ENCODE results near the gene BCHE.

Gene BCHE

DNA sequence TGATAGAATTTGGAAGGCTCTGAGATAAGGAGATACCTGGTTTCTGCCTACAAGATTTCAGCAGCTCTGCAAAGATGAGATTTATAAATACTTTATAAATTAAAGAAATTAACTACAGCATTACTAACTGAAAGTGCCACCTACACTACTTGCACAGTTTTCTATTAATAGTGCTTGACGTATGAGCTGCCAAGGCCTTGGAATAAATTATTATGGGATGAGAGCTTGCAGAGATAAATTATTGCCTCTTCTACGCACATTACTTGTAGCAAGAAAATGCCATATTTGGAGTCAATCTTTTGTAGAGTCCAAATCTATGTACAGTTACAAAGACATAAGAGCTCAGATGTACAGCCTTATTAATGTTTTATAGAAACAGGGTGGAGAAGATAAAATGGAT, 89.1 kb downstream of the BCHE start:
- DNase-seq, result no peak

DNA sequence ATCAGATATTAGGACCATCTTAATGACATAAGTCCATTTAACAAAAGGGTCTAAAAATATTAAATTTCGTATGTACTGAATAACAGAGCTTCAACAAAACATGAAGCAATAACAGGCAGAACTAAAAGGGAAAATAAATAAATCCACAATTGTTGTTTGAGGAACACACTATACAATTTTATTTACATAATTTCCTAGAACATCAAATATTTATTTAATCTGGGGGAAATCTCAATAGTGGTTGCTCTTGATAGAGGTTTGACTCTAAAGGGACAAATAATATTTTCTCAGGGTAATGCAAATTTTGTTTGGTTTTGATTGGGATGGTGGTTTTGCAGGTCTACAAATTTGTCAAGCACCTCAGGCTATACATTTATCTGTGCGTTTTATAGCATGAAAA, 90.3 kb downstream of the BCHE start:
- no peak for DNase-seq

DNA sequence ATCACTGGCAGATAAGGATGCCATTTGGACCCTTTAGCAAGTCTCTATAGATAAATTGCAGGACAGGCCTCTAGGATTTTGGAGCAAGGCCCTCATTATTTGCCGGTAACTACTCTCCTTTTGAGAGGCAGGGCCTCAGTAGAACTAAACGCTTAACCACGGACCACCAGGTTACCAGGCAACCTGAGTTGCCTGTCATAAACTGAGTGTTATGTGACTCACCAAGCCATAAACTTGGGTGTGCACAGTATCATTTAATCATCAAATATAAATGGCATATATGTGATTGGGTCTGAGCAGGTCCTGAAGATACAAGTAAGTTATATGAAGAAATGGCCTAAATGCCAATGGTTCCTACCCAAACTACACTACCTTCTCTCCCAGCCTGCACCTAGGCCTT, 93.2 kb downstream of the BCHE start:
- no peak for DNase-seq

GRCh38 chr3:165742351-165742750, 94.9 kb downstream of the BCHE start:
- DNase-seq, result no peak

DNA sequence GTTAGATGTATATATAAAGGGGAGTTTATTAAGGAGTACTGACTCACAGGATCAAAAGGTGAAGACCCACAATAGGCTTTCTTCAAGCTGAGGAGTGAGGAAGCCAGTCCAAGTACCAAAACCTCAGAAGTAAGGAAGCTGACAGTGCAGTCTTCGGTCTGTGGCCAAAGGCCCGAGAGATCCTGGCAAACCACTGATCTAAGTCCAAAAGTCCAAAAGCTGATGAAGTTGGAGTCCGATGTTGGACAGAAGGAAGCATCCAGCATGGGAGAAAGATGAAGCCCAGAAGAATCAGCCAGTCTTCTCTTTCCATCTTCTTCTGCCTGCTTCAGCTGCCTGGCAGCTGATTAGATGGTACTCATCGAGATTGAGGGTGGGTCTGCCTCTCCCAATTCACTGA, 107.5 kb downstream of the BCHE start:
- DNase-seq, result no peak

- DNase-seq, result no peak
Observed at GRCh38 chr3:165728924-165729323, 108.3 kb downstream of the BCHE start.

GRCh38 chr3:165725296-165725695, 111.9 kb downstream of the BCHE start:
- DNase-seq, result no peak

All from CD4-positive, alpha-beta T cell treated with Interleukin-4 for 4 hours (primary cell).